K562 (cell line): ENCODE data around the gene CHMP3. TPM values are rescaled to one million over a fixed set of nuclear protein-coding genes. Genes with fewer than 3 reads are reported as not detected.

Experiments
- MYBL2 ChIP-seq, 2 experiments: fragments of 450-650 bp in 1 of 2; sonication (generic) in 1 of 2; formaldehyde crosslinking in 1 of 2; IDR thresholded peaks; 2 replicates each; pipeline versions ENCODE4 v1.6.1 to v1.8.1; 2017 to 2022; ENCODE audit warnings: borderline replicate concordance in 1 of 2, inconsistent platforms in 1 of 2, low read depth in 1 of 2, mild to moderate bottlenecking in 1 of 2, missing genetic modification reagents in 1 of 2, moderate library complexity in 1 of 2
- PHF20 ChIP-seq: fragments of 450-650 bp; IDR thresholded peaks from 2 replicates; pipeline ENCODE4 v1.6.1; 2018; ENCODE audit not compliant: partially characterized antibody
- ZNF197 ChIP-seq: fragments of 200-800 bp; sonication (Bioruptor generic); IDR thresholded peaks from 2 replicates; pipeline ENCODE4 v1.6.1; 2016; ENCODE audit warnings: low read depth, missing genetic modification characterization, missing compliant biosample characterization
- ZNF263 ChIP-seq: sonication (generic); formaldehyde crosslinking; IDR thresholded peaks from 2 replicates; pipeline ENCODE4 v1.8.0; 2022; ENCODE audit warnings: mild to moderate bottlenecking, missing genetic modification reagents, borderline replicate concordance
- ZNF282 ChIP-seq: sonication (generic); formaldehyde crosslinking; IDR thresholded peaks from 2 replicates; pipeline ENCODE4 v1.8.1; 2023; ENCODE audit warnings: missing genetic modification reagents
- ZNF586 ChIP-seq: fragments of 450-650 bp; formaldehyde crosslinking; conservative IDR thresholded peaks from 2 replicates; pipeline ENCODE4 v1.4.0; 2020; ENCODE audit warnings: mild to moderate bottlenecking, moderate library complexity
- ZNF76 ChIP-seq: fragments of 250-450 bp; sonication (Bioruptor Pico); IDR thresholded peaks from 2 replicates; pipeline ENCODE4 v1.4.0; 2020; ENCODE audit warnings: mild to moderate bottlenecking, moderate library complexity, borderline replicate concordance
- ZNF780A ChIP-seq: fragments of 250-450 bp; sonication (Bioruptor Pico); IDR thresholded peaks from 2 replicates; pipeline ENCODE4 v1.5.0; 2021; ENCODE audit warnings: mild to moderate bottlenecking
- polyA plus RNA-seq, 8 experiments: library from polyadenylated mRNA; depleted of rRNA in 4 of 8; stranded (reverse) in 5 of 8; unstranded in 3 of 8; fragments of >200 nt; fragmentation: Nextera tagmentation in 2 of 8; fragmentation: Illumina TruSeq in 1 of 8; extraction: Ambion mirVana in 2 of 8; extraction: Trizol in 1 of 8; gene quantifications; 2 replicates each; pipeline versions ENCODE4 v1.2.1 to v1.2.3, GENCODE V29; 2011 to 2014; ENCODE audit warnings: inconsistent platforms in 1 of 8, missing spikeins in 1 of 8
- total RNA-seq, 7 experiments: library from RNA; depleted of rRNA in 6 of 7; stranded (reverse); fragments of >200 nt in 6 of 7; fragmentation: Illumina TruSeq in 2 of 7; extraction: Trizol in 2 of 7; gene quantifications; 2 replicates each; pipeline versions ENCODE4 v1.2.1 to v1.2.3, GENCODE V29; 2011 to 2021; ENCODE audit warnings: low replicate concordance in 1 of 7
- TF ChIP-seq, protein P1 (sequence below): sonication (generic); formaldehyde crosslinking; IDR thresholded peaks from 2 replicates; pipeline ENCODE4 v1.8.1; 2023; ENCODE audit warnings: missing genetic modification reagents, mild to moderate bottlenecking, borderline replicate concordance
- TF ChIP-seq, protein P2 (sequence below): sonication (generic); formaldehyde crosslinking; IDR thresholded peaks from 2 replicates; pipeline ENCODE4 v1.8.1; 2023; ENCODE audit warnings: mild to moderate bottlenecking, missing genetic modification reagents
- TF ChIP-seq, protein P3 (sequence below): sonication (generic); formaldehyde crosslinking; IDR thresholded peaks from 2 replicates; pipeline ENCODE4 v1.8.0; 2022; ENCODE audit warnings: mild to moderate bottlenecking, missing genetic modification reagents
- TF ChIP-seq, protein P4 (sequence below), 2 experiments: fragments of 450-650 bp in 1 of 2; sonication (generic) in 1 of 2; formaldehyde crosslinking in 1 of 2; IDR thresholded peaks in 1 of 2; conservative IDR thresholded peaks in 1 of 2; 2 replicates each; pipeline versions ENCODE4 v1.6.1 to v1.8.1; 2016 to 2023; ENCODE audit warnings: mild to moderate bottlenecking in 2 of 2, moderate library complexity in 2 of 2, inconsistent platforms in 1 of 2, missing genetic modification reagents in 1 of 2
- TF ChIP-seq, protein P5 (sequence below): sonication (generic); formaldehyde crosslinking; IDR thresholded peaks from 2 replicates; pipeline ENCODE4 v1.8.0; 2022; ENCODE audit warnings: missing genetic modification reagents, mild to moderate bottlenecking, moderate library complexity, borderline replicate concordance
- TF ChIP-seq, protein P6 (sequence below): sonication (generic); formaldehyde crosslinking; IDR thresholded peaks from 2 replicates; pipeline ENCODE4 v1.8.0; 2022; ENCODE audit warnings: mild to moderate bottlenecking, missing genetic modification reagents

CHMP3 gene
- total and polyA plus RNA-seq, 9 of the 15 experiments (the other 6 are each of a cell fraction or from before 2014, with no cell fraction given): 20.6 to 52.5 (median 31.7) TPM

DNA sequence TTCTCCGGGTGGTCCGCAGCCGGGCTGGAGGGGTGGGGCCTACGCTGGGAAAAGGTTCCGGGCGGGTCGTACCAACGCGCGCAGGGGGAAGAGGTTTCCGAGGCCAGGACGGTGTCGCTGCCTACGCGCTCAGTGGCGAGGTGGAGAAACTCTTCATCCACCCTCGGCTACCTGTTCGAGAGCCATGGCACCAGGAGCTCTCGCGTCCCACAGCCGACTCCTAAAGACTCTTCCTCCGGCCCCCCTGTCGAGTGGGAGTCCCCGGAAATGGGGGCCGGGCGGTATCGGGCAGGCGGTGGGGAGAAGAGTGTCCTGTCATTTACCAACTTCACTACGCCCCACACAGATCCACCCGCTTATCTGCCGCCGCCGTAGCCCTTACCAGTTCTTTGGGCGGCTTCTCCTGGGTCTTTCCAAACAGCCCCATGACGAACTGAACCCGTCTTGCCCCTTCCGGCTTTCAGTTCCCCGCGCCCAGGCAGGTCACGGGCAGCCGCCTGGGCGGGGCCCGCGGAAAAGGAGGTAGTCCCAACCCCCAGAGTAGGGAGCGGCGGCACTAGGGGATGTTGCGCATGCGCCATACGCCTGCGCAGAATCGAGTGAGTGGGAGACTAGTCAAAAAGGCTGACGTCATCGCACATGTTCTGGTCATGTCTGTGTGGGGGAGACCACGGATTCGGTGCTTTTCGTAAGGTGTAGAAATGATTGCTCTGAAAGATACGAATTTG is at the start of gene CHMP3 (continued):
- TF ChIP-seq PHF20 (peak; percentile 55), ZNF197 (CRISPR knock-in tag) (no peak), ZNF282 (CRISPR knock-in tag) (no peak), ZNF263 (CRISPR knock-in tag) (no peak), ZNF780A (CRISPR knock-in tag) (no peak), MYBL2 (IDR thresholded peaks at IDR 0.05; ENCODE audit: low read depth) (no peak), MYBL2 (CRISPR knock-in tag; IDR thresholded peaks at IDR 0.05; ENCODE audit: borderline replicate concordance) (no peak), ZNF76 (CRISPR knock-in tag) (0 out of 2 replicates have a peak, but pooled peaks have one; percentile 25), ZNF586 (CRISPR knock-in tag) (no peak)
- TF ChIP-seq, protein P1, sequence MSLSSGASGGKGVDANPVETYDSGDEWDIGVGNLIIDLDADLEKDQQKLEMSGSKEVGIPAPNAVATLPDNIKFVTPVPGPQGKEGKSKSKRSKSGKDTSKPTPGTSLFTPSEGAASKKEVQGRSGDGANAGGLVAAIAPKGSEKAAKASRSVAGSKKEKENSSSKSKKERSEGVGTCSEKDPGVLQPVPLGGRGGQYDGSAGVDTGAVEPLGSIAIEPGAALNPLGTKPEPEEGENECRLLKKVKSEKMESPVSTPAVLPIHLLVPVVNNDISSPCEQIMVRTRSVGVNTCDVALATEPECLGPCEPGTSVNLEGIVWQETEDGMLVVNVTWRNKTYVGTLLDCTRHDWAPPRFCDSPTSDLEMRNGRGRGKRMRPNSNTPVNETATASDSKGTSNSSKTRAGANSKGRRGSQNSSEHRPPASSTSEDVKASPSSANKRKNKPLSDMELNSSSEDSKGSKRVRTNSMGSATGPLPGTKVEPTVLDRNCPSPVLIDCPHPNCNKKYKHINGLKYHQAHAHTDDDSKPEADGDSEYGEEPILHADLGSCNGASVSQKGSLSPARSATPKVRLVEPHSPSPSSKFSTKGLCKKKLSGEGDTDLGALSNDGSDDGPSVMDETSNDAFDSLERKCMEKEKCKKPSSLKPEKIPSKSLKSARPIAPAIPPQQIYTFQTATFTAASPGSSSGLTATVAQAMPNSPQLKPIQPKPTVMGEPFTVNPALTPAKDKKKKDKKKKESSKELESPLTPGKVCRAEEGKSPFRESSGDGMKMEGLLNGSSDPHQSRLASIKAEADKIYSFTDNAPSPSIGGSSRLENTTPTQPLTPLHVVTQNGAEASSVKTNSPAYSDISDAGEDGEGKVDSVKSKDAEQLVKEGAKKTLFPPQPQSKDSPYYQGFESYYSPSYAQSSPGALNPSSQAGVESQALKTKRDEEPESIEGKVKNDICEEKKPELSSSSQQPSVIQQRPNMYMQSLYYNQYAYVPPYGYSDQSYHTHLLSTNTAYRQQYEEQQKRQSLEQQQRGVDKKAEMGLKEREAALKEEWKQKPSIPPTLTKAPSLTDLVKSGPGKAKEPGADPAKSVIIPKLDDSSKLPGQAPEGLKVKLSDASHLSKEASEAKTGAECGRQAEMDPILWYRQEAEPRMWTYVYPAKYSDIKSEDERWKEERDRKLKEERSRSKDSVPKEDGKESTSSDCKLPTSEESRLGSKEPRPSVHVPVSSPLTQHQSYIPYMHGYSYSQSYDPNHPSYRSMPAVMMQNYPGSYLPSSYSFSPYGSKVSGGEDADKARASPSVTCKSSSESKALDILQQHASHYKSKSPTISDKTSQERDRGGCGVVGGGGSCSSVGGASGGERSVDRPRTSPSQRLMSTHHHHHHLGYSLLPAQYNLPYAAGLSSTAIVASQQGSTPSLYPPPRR (CRISPR knock-in tag): no peak
- TF ChIP-seq, protein P2, sequence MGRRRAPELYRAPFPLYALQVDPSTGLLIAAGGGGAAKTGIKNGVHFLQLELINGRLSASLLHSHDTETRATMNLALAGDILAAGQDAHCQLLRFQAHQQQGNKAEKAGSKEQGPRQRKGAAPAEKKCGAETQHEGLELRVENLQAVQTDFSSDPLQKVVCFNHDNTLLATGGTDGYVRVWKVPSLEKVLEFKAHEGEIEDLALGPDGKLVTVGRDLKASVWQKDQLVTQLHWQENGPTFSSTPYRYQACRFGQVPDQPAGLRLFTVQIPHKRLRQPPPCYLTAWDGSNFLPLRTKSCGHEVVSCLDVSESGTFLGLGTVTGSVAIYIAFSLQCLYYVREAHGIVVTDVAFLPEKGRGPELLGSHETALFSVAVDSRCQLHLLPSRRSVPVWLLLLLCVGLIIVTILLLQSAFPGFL (CRISPR knock-in tag): no peak
- TF ChIP-seq, protein P3, sequence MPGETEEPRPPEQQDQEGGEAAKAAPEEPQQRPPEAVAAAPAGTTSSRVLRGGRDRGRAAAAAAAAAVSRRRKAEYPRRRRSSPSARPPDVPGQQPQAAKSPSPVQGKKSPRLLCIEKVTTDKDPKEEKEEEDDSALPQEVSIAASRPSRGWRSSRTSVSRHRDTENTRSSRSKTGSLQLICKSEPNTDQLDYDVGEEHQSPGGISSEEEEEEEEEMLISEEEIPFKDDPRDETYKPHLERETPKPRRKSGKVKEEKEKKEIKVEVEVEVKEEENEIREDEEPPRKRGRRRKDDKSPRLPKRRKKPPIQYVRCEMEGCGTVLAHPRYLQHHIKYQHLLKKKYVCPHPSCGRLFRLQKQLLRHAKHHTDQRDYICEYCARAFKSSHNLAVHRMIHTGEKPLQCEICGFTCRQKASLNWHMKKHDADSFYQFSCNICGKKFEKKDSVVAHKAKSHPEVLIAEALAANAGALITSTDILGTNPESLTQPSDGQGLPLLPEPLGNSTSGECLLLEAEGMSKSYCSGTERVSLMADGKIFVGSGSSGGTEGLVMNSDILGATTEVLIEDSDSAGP (CRISPR knock-in tag): no peak
- TF ChIP-seq, protein P4, sequence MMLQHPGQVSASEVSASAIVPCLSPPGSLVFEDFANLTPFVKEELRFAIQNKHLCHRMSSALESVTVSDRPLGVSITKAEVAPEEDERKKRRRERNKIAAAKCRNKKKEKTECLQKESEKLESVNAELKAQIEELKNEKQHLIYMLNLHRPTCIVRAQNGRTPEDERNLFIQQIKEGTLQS (IDR thresholded peaks at IDR 0.05): peak; percentile 100
- TF ChIP-seq, protein P4 (CRISPR knock-in tag; conservative IDR thresholded peaks at IDR 0.05): peak; percentile 88
- TF ChIP-seq, protein P5, sequence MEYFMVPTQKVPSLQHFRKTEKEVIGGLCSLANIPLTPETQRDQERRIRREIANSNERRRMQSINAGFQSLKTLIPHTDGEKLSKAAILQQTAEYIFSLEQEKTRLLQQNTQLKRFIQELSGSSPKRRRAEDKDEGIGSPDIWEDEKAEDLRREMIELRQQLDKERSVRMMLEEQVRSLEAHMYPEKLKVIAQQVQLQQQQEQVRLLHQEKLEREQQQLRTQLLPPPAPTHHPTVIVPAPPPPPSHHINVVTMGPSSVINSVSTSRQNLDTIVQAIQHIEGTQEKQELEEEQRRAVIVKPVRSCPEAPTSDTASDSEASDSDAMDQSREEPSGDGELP (CRISPR knock-in tag): peak; percentile 51; the same call in 1 of the 2 replicates
- TF ChIP-seq, protein P6, sequence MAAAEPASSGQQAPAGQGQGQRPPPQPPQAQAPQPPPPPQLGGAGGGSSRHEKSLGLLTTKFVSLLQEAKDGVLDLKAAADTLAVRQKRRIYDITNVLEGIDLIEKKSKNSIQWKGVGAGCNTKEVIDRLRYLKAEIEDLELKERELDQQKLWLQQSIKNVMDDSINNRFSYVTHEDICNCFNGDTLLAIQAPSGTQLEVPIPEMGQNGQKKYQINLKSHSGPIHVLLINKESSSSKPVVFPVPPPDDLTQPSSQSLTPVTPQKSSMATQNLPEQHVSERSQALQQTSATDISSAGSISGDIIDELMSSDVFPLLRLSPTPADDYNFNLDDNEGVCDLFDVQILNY (CRISPR knock-in tag): peak; percentile 38; the same call in 1 of the 2 replicates
